BJ (cell line): ENCODE results near the gene UBASH3B. TPM values are rescaled to one million over a fixed set of nuclear protein-coding genes. Genes with fewer than 3 reads are reported as not detected.

Source experiments
- CTCF ChIA-PET: fragments of 350-600 bp; formaldehyde crosslinking; extraction: SDS; loops from one replicate; lab custom pipeline; 2021; ENCODE audit warnings: antibody characterized with exemption, inconsistent platforms; lab: Yijun Ruan, JAX
- POLR2A ChIA-PET: fragments of 300-600 bp; sonication (Branson Sonifier 250); formaldehyde crosslinking; extraction: SDS; loops from one replicate; lab custom pipeline; 2021; ENCODE audit warnings: antibody characterized with exemption; lab: Charles Lee
- DNase-seq: peaks from one replicate; pipeline ENCODE4 v3.0.0-alpha.2; 2011; ENCODE audit warnings: low read depth
- H3K27me3 ChIP-seq: 2 replicates; pipeline ENCODE4 v1.6.0; 2011; ENCODE audit warnings: low read length; ENCODE audit not compliant: control insufficient read depth, insufficient read depth
- H3K36me3 ChIP-seq: 2 replicates; pipeline ENCODE4 v1.5.1; 2011; ENCODE audit warnings: low read length; ENCODE audit not compliant: control insufficient read depth, insufficient read depth
- H3K4me3 ChIP-seq: 2 replicates; pipeline ENCODE4 v1.5.1; 2011; ENCODE audit warnings: low read depth, mild to moderate bottlenecking, control low read depth, low read length
- CTCF ChIP-seq: IDR thresholded peaks from 2 replicates; pipeline ENCODE4 v1.5.1; 2011; ENCODE audit warnings: low read depth, mild to moderate bottlenecking, control low read depth, inconsistent platforms, low read length, moderate library complexity; ENCODE audit not compliant: insufficient read depth
- polyA plus RNA-seq: library from polyadenylated mRNA; depleted of rRNA; stranded (reverse); fragments of >200 nt; gene quantifications from 2 replicates; pipeline ENCODE4 v1.2.3, GENCODE V29; 2011

Gene UBASH3B
- polyA plus RNA-seq, 1 experiment = 28.4 TPM

- no peak for TF ChIP-seq CTCF
- H3K36me3 ChIP-seq = peaks cover 2% of the 10 kb centered on the region; the same call in 1 of the 2 replicates
- no peak for DNase-seq
- no peaks in the 10 kb centered on the region for H3K27me3 ChIP-seq
- ChIA-PET POLR2A (interaction anchor here (0.8 kb wide), 1 partner anchor 30 kb away, joined by 3 read pairs; no protein-coding TSS in a partner anchor), CTCF (interaction anchor here (0.8 kb wide), 1 partner anchor 66 kb away, joined by 4 read pairs; no protein-coding TSS in a partner anchor)
- H3K4me3 ChIP-seq = no peak overlapping the region
These were observed 60.3 kb downstream of the UBASH3B start for GRCh38 chr11:122715548-122716440.

- POLR2A ChIA-PET = no interaction called here
- TF ChIP-seq CTCF = no peak
- CTCF ChIA-PET = interaction anchor here (1.0 kb wide), 1 partner anchor 8 kb away, joined by 3 read pairs; no protein-coding TSS in a partner anchor
These were observed 61.8 kb downstream of the UBASH3B start for GRCh38 chr11:122717264-122717867.

DNA sequence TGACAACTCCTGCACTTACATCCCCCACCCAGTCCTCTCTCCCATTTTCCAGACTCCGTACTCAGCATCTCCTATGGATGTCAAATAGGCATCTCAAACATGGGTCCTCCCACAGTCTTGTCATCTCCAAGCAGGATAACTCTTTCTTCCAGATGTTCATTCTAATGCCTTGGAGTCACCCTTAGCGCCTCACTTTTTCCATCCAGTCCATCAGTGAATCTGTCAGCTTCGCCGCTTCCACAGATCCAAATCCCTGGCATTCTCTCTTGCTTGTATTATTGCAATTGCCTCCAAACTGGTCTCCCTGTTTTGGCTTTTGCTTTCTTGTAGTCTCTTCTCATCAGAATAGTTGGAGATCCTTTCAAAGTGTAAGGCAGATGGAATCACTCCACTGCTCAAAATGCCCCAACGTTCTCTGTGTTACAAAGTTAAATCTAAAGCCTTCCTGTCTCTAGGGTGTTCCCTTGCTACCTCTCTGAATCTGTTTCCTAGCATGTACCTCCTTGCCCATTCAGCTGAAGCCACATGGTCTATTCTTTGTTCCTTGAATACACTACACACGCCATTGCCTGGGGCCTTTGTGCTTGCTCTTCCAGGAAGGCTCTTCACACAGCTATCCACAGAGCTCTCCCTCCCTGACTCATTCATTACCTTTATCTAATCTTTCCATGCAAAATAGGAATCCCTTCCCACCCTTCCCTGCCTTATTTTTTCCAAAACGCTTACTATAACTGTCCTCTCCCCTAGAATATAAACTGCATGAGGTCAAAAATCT, 64.8 kb downstream of the UBASH3B start:
- no peak for TF ChIP-seq CTCF
- POLR2A ChIA-PET = interaction anchor here (0.9 kb wide), 1 partner anchor 11 kb away, joined by 3 read pairs; no protein-coding TSS in a partner anchor
- no peak for DNase-seq
- Histone ChIP-seq H3K27me3 (no peaks in the 10 kb centered on the region), H3K4me3 (no peak overlapping the region), H3K36me3 (no peaks in the 10 kb centered on the region)
- CTCF ChIA-PET = interaction anchor here (0.6 to 2.0 kb wide), 5 partner anchors 8 to 87 kb away, joined by 3 to 7 read pairs (median 4); no protein-coding TSS in a partner anchor

More at GRCh38 chr11:122717264-122717867, 61.8 kb downstream of the UBASH3B start:
- H3K27me3 ChIP-seq = no peaks in the 10 kb centered on the region
- DNase-seq = no peak
- H3K36me3 ChIP-seq = peaks cover 2% of the 10 kb centered on the region; the same call in 1 of the 2 replicates
- H3K4me3 ChIP-seq = no peak overlapping the region

GRCh38 chr11:122721201-122721963, 65.9 kb downstream of the UBASH3B start:
- no peak for DNase-seq
- no peaks in the 10 kb centered on the region for H3K27me3 ChIP-seq
- POLR2A ChIA-PET = interaction anchor here (0.9 kb wide), 1 partner anchor 12 kb away, joined by 3 read pairs; no protein-coding TSS in a partner anchor
- CTCF ChIA-PET = interaction anchor here (1.1 to 2.0 kb wide), 5 partner anchors 9 to 88 kb away, joined by 3 to 7 read pairs (median 4); no protein-coding TSS in a partner anchor
- no peaks in the 10 kb centered on the region for H3K36me3 ChIP-seq
- no peak overlapping the region for H3K4me3 ChIP-seq
- TF ChIP-seq CTCF = no peak
